AG20443 (cell line): ENCODE results near the gene DNM3.

ENCODE experiments used
- DNase-seq: peaks from one replicate; pipeline ENCODE4 v3.0.0; 2012; ENCODE audit warnings: low spot score, mixed read lengths

Gene DNM3

DNA sequence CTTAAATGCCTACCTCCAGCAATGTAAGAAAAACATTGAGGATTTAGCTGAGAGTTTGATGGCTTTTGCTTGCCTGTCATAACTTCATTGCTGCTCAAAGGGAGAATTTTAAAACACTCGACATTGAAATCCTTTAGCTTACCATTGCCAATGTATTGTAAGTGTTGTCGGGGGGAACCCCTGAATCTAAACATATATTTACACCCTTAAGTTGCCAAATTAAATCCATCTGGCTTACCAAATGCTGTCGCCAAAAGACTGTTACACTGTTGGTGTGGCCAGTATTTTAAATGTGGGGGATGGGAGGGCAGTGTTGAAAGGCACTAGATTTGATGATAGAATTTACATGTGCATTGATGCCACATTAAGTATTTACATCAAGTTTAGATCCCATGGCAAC lies 554.3 kb downstream of the DNM3 start:
- DNase-seq: no peak

DNA sequence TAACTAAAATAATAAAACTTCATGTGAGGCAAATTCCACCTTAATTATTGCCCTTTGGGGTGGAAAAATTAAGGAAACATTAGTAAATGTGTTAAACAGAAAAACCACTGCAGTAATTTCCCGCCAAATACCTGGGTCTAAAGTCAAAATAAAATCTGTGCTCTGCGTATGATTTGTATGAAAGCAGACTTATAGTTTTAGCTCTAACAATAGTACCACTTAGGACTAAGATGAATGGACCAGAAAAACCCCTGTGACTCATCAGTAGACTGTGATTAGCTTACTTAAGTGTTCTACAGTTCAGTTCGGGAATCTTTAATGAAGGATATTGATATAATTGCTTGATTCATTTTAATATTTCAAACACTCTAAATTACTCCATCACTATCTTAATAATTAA lies 555.9 kb downstream of the DNM3 start:
- DNase-seq: no peak

- DNase-seq: no peak
These were observed 556.3 kb downstream of the DNM3 start for GRCh38 chr1:172397633-172398032.

GRCh38 chr1:172398193-172398592 lies 556.9 kb downstream of the DNM3 start:
- no peak for DNase-seq

DNA sequence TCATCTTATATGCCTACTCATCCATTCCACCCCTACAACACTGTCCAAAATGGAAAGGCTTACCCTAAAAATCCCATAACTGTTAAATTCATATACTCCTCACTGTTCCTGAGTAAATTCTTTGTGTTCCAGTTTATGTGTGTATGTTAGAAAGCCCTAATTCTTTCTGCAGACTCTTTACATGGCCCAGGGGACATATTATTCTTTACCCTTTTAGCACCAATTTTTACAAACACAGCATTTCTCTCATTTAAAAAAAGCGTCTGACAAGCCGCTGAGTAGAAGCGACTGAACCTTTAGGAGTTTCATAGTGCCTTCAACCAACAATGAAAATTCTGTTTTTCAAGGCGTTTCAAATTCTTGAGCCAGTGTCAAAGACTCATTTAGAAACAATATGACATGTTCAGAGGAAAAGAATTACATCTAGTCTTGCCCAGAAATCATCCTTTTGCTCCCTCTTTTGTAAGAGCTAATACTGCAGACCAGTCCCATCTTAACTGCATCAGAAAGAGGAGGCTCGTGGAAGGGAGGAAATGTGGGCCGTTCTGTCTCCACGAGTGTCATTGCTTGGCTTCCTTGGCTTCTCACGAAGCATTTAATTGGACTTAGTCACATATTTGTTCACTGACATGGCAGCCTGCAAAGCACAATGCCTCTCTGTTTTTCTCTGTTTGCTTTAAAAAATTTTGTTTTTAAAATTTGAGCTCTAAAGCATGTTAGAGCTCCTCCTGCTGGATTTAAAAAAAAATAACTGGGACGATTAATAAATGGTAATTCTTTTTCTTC lies 557.9 kb downstream of the DNM3 start:
- peak; percentile 86 for DNase-seq

DNA sequence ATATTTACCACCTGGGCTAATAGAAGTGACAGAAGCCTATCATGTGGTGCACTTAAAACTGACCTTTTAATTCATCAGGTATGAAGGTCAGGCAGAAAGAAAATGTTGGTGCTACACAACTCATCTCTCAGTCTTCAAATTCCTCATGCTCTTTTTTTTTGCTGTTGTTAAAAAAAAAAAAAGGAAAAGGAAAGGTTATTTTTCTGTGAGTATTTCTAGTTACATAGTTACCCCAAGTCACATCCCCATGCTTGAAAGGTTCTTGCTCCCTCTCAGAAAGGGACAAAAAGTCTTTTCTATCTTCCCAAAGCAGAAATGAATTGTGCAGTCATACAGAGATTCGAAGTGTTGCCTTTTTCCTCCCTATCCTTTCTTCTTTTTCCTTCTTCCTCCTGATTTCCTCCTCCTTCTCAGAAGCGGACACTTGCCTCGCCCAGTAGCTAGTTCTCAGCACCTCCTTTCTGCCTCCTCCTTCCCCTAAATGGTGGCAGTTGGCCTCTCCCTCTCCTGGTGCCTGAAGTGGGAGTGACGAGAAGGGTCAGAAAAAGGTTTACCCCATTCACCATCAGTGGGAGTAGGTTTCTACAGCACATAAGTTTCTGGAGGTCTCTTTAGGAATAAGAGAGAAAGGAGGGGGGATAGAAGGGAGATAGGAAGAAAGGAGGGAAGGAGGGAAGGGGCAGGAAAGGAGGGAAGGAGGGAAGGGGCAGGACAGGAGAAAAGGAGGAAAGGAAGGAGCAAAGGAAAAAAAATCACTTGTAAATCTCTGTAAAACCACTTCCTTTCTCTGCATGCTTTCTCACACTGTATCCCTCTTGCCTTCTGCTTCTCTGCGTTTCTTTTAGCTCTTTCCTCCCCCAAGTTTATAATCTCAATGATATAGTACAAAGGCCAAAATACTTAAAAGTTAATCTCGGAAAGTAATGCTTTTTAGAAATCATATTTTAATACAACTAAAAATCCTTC lies 558.7 kb downstream of the DNM3 start:
- no peak for DNase-seq

- DNase-seq: no peak
These were observed 559.4 kb downstream of the DNM3 start for GRCh38 chr1:172400722-172401105.

DNA sequence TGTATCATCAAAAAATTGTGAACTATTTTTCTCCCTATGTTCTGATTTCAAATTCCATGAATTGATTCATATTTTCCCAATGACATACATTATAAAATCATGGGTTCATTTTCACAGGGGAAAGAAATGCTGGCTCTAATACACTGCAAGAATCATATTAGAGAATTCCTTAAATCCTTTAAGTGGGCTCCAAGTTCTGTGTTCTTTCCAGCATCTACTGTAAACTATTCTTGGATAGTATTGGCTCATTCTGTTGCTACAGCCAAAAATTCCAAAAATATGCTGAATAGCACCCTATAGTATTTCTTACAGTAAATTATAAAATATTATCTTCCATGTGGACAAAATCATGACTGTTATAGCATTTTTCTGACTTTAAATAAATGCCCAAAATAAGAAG lies 560.2 kb downstream of the DNM3 start:
- DNase-seq: no peak

DNA sequence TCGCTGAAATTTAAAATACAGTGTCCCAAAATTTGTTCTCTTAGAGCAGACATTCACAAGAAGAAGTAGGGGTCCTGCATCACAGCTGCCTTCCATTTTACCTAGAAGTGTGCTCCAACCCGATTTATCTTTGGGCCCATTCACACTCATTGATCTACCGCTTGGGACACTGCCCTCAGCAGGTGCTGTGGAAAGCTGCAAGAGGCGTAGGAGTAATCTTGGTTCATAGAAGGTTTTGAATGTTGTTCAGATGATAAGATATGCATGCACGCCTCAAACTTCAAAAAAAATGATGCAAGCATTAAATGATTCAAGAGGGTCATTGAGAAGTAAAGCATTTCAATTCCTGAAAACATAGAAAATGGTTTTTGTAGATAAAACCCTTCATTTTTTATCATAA lies 560.6 kb downstream of the DNM3 start:
- DNase-seq: no peak

GRCh38 chr1:172402878-172403569 lies 561.7 kb downstream of the DNM3 start:
- DNase-seq: no peak

GRCh38 chr1:172404121-172404520 lies 562.8 kb downstream of the DNM3 start:
- no peak for DNase-seq

DNA sequence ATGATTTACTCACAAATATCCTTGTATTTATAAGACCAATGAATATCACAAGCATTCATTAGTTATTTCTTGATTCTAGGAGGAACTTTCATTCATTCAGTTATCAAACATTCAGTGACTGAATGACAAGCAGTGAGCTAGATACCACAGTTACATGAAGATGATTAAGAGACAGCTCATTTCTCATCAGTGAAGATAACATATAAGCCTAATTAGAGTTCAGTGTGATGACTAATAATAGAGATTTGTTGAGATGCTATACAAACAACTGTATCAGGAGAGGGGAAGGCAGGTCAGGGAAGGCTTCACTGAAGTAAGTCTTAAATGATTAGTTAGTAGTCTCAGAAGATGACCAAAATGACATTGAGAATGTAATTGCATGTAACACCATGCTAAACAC lies 564.6 kb downstream of the DNM3 start:
- DNase-seq: no peak

GRCh38 chr1:172406968-172407367 lies 565.7 kb downstream of the DNM3 start:
- no peak for DNase-seq

- DNase-seq: peak; percentile 66
These were observed 567.7 kb downstream of the DNM3 start for GRCh38 chr1:172408958-172409357.

DNA sequence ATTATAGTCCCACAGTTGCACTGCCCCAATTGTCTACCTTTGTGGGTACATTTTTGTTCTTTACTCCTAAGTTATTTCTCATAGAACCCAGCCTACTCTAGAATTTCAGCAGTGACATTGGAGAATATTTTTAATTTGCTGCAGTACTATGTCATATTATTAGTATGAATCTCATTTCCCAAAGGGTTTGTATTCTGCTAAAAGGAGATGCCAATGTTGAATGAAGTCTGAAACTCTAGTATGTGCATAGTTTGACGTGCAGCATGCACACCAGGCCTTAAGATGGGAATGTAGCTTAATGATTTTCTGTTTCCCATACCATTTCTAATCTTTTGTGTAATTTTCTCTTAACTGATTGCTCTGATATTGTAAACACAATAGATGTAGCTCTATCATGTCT lies 568.7 kb downstream of the DNM3 start:
- DNase-seq: no peak

GRCh38 chr1:172411791-172412338 lies 570.6 kb downstream of the DNM3 start:
- DNase-seq: no peak

DNA sequence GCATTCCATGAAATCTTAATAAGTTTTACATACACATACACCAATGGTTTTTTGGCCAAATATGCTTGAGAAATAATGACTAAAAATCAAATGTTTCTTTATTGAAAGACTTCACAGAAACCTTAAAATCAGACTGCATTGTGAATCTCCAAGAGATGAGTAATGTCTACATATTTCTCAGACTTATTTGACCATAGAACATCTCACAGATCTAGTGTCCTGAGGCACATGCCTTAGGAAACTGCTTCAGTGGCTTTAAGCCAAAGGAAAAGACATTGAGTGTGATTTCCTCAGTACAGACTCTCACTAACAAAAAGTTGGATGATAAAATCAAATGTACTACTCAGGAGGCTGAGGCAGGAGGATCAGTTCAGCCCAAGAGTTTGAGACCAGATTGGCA lies 573.0 kb downstream of the DNM3 start:
- peak; percentile 33 for DNase-seq

DNA sequence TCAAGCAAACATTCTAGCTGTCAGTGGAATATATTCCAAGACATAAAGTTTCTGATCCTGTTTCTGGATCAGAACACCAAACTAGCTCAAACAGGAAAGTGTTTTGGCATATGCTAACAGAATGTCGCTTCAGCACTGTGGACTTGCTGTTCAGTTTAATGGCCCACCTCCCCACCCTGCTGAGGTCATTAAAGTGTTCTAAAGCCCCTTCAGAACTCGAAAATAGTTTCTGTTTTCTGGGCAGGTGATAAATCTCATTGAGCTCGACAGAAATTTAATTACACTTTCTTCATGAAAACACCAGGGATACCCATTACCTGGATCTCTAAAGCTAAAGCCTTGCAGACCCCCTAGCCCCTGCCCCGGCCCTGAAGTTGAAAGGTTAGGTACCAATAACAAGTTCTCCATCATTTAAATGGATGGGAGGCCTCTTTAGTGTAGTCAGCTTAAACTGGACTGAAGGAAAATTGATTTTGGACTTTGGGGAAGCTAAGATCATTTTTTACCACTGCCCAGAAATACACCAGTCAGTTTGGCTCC lies 575.3 kb downstream of the DNM3 start:
- DNase-seq: no peak

GRCh38 chr1:172417557-172417956 lies 576.3 kb downstream of the DNM3 start:
- DNase-seq: no peak

- no peak for DNase-seq
These were observed 579.1 kb downstream of the DNM3 start, which contains the start of gene C1orf105 for GRCh38 chr1:172420385-172420784. Gene C1orf105, plus strand, starts transcription at chr1:172420685. Its CDS starts 201 bp downstream, at chr1:172420886.

DNA sequence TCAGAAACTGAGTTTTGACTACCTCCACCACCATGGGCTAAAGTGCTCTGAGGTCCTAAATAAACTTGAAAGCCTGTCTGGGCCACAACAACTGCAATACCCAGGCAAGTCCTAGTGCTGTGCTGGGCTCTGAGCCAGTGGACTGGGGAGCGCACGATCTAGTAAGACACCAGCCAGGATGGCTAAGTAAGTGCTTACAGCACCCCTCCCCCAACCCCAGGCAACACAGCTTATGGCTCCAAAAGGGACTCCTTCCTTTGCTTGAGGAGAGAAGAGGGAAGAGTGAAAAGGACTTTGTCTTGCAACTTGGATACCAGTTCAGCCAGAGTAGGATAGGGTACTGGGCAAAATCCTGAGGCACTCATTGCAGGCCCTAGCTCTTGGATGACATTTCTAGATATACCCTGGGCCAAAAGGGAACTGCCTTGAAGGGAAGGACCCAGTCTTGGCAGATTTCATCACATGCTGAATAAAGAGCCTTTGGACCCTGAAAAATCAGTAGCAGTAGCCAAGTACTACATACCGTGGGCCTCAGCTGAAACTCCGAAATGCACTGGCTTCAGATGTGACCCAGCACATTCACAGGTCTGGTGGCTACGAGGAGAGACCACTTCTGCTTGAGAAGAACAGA lies 580.8 kb downstream of the DNM3 start:
- DNase-seq: no peak
